Measurements from ENCODE around the gene MPC2.

MPC2 gene

GRCh38 chr1:167922611-167923074 is 14.2 kb downstream of the MPC2 start:
- DNase-seq (ENCODE audit: low read depth), result no peak
- no peak overlapping the region for H3K4me3 ChIP-seq (ENCODE audit: control insufficient read depth, low read depth, low read length)
- no peak for TF ChIP-seq CTCF (IDR thresholded peaks at IDR 0.05; ENCODE audit: control insufficient read depth, insufficient read depth, low read depth, low read length, missing control alignments)

- TF ChIP-seq CTCF (IDR thresholded peaks at IDR 0.05; ENCODE audit: control insufficient read depth, insufficient read depth, low read depth, low read length, missing control alignments), result no peak
- DNase-seq (ENCODE audit: low read depth), result no peak
- H3K4me3 ChIP-seq (ENCODE audit: control insufficient read depth, low read depth, low read length), result no peak overlapping the region
Observed at GRCh38 chr1:167922023-167922422, 14.8 kb downstream of the MPC2 start.

- no peak for DNase-seq (ENCODE audit: low read depth)
- no peak for TF ChIP-seq CTCF (IDR thresholded peaks at IDR 0.05; ENCODE audit: control insufficient read depth, insufficient read depth, low read depth, low read length, missing control alignments)
- H3K4me3 ChIP-seq (ENCODE audit: control insufficient read depth, low read depth, low read length), result no peak overlapping the region
Observed at GRCh38 chr1:167916766-167917511, 19.9 kb downstream of the MPC2 start.

- no peak for TF ChIP-seq CTCF (IDR thresholded peaks at IDR 0.05; ENCODE audit: control insufficient read depth, insufficient read depth, low read depth, low read length, missing control alignments)
- H3K4me3 ChIP-seq (ENCODE audit: control insufficient read depth, low read depth, low read length), result no peak overlapping the region
- no peak for DNase-seq (ENCODE audit: low read depth)
Observed at GRCh38 chr1:167915569-167915968, 21.3 kb downstream of the MPC2 start.

GRCh38 chr1:167913895-167914496 is 22.9 kb downstream of the MPC2 start, which contains the start of gene ADCY10:
Gene ADCY10 (minus strand): TSS chr1:167914134. CDS start chr1:167905140, 8,994 bp downstream.
- TF ChIP-seq CTCF (IDR thresholded peaks at IDR 0.05; ENCODE audit: control insufficient read depth, insufficient read depth, low read depth, low read length, missing control alignments), result no peak
- DNase-seq (ENCODE audit: low read depth), result no peak

GRCh38 chr1:167912294-167912693 is 24.6 kb downstream of the MPC2 start:
- DNase-seq (ENCODE audit: low read depth), result no peak
- no peak overlapping the region for H3K4me3 ChIP-seq (ENCODE audit: control insufficient read depth, low read depth, low read length)
- no peak for TF ChIP-seq CTCF (IDR thresholded peaks at IDR 0.05; ENCODE audit: control insufficient read depth, insufficient read depth, low read depth, low read length, missing control alignments)

More at GRCh38 chr1:167913895-167914496, 22.9 kb downstream of the MPC2 start, which contains the start of gene ADCY10:
- no peak within 1 kb of the TSS for H3K4me3 ChIP-seq (ENCODE audit: control insufficient read depth, low read depth, low read length)
